GM13977 (cell line): ENCODE data around the gene BTNL3.
"Not testable (repeated sequence)": the region's sequence is repeated elsewhere in the genome, so short reads cannot be mapped to it uniquely, and the experiment has no call there.

ENCODE experiments used
- DNase-seq: peaks from one replicate; pipeline ENCODE4 v3.0.0; 2012; ENCODE audit warnings: low spot score
- in situ Hi-C: fragments of 300-500 bp; cut with MboI; formaldehyde crosslinking; loops from one replicate; pipeline ENCODE4 v1.12.0; 2022; ENCODE audit warnings: low sequenced_read_pairs, low pct_unique_long_range_greater_than_20kb, mixed read lengths, inconsistent platforms; ENCODE audit not compliant: unreplicated experiment
- TF ChIP-seq, protein P1 (sequence below): IDR thresholded peaks from 2 replicates; pipeline ENCODE4 v1.5.1; 2012; ENCODE audit warnings: mild to moderate bottlenecking, control low read depth; ENCODE audit not compliant: insufficient read depth; ENCODE audit errors: extremely low read depth, missing control alignments

BTNL3 gene

DNA sequence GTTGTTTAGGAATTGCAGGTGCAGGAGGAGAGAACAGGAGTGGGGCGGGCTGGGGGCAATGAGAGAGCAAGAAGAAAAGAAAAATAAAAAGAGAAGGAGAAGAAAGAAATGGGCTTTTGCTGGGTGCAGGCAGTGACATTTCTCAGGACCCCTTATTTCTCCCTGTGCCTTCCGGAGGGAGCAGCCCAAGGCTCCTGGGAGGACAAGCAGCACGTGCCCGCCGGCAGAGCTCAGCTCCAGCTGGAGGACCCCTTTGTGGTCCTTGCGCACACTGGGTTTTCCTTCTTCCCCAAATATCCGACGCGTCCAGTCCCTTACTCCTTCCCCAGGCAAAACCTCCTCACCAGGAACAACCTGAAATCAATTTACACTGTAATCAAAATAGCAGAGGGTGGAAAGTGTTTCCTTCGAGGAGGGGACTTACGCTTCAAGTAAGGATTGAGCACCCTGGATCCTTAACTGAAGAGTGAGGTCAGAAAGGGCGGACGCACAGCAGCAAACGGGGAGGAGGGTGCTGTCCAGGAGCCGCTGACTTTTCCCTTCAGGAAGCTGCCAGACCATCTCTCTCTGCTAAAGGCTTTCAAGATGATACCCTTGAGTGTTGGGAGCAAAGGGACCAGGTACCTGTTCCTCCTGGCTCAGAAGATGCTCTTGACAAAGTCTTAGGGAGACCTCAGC is 53.5 kb downstream of the BTNL3 start:
- in situ Hi-C loops = no loop called here
- no peak for DNase-seq
- TF ChIP-seq, protein P1, sequence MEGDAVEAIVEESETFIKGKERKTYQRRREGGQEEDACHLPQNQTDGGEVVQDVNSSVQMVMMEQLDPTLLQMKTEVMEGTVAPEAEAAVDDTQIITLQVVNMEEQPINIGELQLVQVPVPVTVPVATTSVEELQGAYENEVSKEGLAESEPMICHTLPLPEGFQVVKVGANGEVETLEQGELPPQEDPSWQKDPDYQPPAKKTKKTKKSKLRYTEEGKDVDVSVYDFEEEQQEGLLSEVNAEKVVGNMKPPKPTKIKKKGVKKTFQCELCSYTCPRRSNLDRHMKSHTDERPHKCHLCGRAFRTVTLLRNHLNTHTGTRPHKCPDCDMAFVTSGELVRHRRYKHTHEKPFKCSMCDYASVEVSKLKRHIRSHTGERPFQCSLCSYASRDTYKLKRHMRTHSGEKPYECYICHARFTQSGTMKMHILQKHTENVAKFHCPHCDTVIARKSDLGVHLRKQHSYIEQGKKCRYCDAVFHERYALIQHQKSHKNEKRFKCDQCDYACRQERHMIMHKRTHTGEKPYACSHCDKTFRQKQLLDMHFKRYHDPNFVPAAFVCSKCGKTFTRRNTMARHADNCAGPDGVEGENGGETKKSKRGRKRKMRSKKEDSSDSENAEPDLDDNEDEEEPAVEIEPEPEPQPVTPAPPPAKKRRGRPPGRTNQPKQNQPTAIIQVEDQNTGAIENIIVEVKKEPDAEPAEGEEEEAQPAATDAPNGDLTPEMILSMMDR = no peak

DNA sequence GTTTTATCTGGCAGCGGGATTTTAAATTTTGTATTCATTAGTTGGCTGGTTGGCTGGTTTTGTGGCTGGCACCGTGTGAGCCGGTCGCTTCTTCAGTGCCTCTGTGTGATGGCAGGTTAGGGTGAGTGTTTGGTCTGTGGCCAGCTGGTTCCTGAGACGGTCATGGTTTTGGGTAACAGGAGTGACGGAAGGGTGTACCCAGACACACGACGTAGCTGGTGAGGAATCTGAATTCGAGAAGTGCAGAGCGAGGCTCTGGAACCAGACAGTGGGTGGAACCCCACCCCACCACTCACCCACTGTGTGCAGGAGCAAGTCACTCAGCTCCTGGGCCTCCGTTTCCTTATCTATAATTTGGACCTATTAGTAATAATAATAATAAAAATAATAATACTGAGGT is 54.1 kb downstream of the BTNL3 start:
- TF ChIP-seq, protein P1 = no peak
- no peak for DNase-seq
- in situ Hi-C loops = no loop called here

DNA sequence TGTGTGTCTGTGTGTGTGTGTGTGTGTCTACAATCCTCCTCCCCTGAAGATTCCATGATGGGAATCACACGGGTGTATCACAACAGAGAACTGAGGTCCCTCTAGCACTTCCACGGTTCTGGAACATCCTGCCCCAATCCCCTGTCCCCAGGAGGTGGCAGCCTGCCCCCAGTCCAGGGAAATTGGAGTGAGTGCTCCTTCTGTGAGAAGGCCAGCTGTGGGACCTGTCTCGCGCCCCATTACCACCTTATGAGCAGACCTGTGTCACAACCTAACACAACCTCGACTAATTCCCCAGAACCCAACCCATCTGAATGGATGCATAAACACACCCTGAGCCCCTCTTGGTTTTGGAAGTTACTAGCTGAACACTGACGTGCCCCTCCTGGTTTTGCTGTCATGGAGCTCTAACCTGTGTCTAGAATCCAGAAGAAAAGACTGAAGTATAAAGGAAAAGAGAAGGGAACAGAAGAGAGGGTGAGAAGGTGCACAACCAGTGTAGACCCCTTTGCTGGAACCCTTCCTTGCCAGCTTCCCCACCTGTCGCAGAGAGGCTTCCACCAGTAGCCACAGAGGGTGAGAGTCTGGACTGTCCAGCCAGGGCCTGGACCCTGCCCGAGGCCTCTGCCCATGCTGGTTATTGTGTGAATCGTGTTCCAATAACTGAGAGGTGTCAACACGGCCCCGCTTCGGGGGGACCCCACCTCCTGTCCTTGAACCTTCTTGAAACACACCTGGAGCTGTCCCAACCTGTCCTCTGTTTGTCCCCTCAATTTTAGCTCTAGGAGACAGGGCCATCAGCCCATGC is 54.8 kb downstream of the BTNL3 start:
- in situ Hi-C loops = no loop called here
- TF ChIP-seq, protein P1 = no peak
- DNase-seq = no peak

DNA sequence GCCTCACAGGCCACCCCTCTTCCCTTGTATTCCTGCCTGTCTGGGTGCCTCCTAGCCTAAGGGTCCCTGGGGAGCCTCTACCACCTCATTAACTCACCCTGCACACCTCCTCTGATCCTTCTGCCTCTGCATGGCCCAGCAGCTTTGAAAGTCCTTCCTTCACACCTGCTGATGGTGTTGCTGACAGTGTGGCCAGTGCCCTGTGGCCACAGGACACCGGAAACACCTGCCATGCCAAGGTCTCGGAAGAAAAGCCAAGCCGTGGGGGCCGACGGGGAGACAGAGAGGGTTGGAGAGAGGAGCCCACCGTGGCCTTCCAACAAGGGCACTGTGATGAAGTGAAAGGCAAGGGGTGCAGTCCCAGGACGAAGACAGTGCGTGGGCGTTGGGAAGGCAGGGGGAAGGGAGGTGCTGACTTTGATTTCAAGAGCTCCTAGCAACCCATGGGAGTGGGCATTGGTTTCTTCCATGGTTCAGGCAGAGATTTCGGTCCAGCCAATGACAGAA is 55.5 kb downstream of the BTNL3 start:
- DNase-seq = no peak
- in situ Hi-C loops = no loop called here
- TF ChIP-seq, protein P1 = no peak

DNA sequence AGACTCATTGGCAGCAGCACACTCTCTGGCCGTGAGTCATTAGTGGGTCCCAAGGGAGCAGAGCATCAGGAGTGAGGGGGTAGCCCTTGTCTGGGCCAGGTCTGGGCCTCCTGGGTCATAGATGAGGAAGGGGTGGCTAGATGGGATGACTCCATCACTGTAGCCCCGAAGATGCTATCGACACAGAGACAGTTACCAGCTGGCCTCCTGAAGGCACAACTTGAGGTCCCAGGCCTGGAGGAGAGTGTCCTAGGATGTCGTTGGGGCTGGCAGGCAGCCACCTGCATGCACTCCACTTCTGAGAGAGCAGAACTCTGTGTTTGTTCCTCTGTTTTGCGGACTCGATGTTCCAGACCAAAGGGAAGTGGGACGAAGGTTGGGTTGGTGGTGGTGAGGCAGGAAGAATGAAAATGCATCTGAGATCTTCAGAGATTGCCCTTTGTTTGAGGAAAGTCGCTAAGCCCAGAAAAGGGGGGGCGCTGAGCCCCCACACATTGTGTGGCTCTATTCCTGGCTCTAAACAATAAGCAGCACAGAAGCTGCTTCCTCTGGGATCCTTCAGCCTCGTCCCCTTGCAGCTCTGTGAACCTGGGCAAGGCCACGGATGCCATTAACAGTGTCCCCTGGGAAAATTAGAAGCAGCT is 56.1 kb downstream of the BTNL3 start:
- DNase-seq = no peak
- in situ Hi-C loops = no loop called here
- TF ChIP-seq, protein P1 = no peak

DNA sequence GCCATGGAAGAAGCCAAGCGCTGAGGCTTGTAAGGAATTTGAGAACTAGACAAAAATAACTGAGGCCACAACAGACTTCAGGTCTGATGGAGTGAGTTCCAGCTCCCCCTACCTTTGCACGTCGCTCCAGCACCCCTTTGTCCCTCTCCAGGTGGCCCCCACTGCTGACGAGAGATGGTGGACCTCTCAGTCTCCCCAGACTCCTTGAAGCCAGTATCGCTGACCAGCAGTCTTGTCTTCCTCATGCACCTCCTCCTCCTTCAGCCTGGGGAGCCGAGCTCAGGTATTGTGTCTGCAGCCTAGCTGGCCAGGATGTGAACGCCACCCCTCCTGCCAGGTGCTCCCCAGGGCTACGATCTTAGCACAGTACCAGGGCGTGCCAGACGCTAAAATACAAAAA is 56.7 kb downstream of the BTNL3 start:
- in situ Hi-C loops = no loop called here
- DNase-seq = no peak

DNA sequence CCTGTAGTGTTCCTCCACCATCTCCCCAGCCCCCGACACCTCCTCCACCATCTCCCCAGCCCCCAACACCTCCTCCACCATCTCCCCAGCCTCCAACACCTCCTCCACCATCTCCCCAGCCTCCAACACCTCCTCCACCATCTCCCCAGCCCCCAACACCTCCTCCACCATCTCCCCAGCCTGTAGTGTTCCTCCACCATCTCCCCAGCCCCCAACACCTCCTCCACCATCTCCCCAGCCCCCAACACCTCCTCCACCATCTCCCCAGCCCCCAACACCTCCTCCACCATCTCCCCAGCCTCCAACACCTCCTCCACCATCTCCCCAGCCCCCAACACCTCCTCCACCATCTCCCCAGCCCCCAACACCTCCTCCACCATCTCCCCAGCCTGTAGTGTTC is 57.2 kb downstream of the BTNL3 start:
- DNase-seq, in situ Hi-C loops: not testable (repeated sequence)

More for the DNA sequence above, 56.7 kb downstream of the BTNL3 start:
- TF ChIP-seq, protein P1 = no peak
